Forelimb muscle (tissue), 1 donor: Measurements from ENCODE around the gene CDK7. TPM values are rescaled to one million over a fixed set of nuclear protein-coding genes. Genes with fewer than 3 reads are reported as not detected.

Source experiments
- DNase-seq: peaks from one replicate; pipeline ENCODE4 v3.0.0-alpha.2; 2013; ENCODE audit warnings: low read depth
- polyA plus RNA-seq: library from polyadenylated mRNA; unstranded; fragments of 120-200 nt; gene quantifications from one replicate; pipeline ENCODE4 v1.2.1, GENCODE V29; 2013; ENCODE audit not compliant: insufficient read length

Gene CDK7
- polyA plus RNA-seq, 1 donor = 21.5 TPM

DNA sequence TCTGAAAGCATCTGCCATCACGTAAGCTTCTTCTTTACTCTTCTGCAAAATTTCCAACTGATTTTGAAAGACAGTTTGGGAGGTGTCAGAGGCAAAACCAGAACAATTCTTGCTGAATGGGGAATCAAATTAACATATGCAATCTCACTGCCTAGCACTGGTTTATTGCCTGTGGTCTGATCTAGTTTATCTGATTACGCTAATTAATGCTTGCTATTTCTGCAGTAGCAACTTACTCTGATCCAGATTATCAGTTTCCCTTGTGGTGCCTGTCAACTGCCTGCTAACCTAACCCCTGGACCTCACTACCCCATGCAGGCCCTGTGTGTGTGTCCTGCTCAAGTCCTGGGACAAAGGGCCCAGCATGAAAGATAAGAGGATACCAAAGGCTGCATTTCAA is 57.6 kb downstream of the CDK7 start:
- DNase-seq = no peak

DNA sequence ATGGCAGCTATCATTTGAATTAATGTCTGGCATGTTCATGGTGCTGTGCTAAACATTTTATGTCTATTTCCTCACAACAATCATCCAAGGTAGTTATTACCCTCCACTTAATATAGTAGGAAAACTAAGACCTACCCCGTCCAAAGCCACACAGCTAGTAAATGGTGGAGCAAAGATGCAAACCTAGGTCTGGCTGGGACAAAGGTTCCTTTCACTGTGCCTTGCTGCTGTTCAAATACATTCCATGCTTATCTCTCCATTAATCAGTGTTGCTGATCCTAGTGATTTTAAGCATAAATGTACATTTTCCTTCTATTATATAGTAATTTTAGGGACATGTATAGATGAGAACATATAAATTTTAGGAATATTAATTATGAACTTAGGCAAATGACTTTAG is 59.2 kb downstream of the CDK7 start:
- no peak for DNase-seq

DNA sequence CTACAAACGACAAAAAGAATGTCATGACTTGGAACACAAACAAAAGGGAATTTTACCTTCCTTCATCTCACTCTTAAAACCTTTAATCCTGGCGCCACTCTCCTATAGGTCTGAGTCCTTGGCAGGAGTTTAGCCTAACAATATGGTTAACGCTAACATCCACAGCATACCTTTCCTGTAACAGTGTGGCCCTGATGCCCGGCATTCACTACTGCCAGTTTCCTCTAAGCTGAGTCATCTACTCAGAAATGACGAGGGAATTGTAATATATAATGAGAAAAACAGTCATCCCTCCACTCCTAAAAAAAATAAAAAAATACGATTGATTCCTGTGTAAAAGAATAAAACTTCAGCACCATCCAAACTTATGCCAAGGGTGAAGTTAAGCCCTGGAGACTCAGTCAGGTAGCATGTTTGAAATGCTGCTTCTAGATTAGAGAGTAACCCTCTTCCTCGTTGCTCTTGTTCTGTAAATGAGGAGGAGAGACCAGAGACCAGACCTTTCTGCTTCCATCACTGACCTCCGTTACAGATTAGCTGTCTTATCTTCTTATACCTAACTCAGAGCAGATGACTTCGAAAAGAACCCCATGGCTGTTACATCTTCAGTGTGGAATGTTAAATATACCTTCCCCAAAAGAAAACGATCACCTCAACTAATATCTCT is 60.5 kb downstream of the CDK7 start:
- no peak for DNase-seq

DNA sequence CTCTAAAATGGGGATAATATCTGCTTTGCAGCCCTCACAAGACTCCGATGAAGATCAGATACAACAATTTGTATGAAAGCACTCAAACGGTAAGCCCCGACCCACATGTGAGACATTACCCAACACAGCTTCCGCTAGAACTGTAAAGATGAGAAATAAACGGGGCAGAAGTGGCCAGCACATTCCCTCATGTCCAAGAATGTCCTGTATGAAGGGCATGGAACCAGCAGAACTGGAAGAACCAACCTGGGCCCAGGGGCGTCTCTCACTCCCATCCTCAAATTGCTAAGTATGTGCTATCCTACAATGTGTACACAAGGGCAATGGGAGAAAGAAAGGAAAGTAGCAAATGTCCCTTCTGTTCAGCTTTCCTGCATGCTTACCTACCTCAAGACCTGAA is 64.9 kb downstream of the CDK7 start:
- no peak for DNase-seq

DNA sequence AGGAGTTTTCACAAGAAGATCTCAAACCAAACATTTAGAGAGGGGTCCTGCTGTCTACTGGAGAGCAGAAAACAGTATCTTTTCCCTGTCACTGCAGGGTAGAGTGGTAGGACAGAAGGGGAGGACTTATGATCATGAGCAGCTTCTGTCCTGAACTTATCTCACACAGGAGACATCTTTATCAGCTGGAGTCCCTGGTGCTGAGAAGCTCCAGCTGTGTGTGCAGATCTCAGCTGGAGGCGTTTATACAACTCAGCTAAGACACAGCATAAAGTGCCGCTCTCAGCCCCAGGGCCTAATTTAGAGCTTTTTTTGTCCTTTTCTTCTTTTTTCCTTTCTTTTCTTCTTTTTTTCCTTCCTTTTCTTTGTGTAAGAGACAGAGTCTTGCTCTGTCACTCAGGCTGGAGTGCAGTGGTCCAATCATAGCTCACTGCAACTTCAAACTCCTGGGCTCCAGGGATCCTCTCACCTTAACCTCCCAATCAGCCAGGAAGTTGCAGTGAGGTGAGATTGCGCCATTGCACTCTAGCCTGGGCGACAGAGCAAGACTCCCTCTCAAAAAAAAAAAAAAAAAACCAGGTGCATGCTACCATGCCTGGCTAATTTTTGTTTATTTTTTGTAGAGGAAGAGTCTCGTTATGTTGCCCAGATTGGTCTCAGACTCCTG is 66.0 kb downstream of the CDK7 start:
- DNase-seq = no peak

DNA sequence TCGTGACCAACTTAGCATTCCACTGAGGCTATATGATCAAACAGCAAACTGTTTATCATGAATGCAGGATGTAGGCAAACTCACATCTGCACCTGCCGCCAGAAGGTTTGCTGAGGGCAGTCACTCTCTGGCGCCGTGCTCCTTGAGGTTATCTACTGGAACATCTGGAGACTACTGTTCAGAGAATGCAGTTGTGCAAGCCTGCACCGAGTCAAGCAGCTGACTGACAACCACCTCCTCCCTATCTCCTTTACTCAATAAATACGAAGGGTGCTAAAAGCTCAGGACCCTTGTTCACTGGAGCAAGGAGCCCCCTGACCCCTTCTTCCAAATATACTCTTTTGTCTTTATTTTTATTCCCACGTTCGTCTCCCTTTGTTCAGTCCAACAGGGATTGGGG is 70.8 kb downstream of the CDK7 start:
- no peak for DNase-seq

DNA sequence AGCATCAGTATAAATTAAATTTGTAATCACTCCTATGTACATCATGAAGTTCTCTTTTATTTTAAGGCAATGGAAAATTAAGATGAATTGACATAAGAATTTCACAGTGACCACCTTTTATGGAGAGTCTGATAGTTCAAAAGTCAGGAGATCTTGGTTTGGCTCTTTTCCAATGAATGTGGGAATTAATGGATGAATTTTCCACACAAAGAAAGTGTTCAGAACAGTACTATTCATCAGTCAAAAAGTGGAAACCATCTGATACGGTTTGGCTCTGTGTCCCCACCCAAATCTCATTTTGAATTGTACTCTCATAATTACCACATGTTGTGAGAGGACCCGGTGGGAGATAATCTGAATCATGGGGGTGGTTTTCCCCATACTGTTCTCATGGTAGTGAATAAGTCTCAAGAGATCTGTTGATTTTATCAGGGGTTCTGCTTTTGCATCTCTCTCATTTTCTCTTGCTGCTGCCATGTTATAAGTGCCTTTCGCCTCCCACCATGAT is 73.4 kb downstream of the CDK7 start:
- no peak for DNase-seq

DNA sequence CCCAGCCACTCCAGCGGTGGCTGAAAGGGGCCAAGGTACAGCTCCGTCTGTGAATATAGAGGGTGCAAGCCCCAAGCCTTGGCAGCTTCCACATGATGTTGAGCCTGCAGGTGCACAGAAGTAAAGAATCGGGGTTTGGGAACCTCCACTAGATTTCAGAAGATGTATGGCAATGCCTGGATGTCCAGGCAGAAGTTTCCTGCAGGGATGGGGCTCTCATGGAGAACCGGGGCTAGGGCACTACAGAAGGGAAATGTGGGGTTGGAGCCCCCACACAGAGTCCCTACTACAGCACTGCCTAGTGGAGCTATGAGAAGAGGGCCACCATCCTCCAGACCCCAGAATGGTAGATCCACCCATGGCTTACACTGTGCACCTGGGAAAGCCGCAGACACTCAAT is 74.7 kb downstream of the CDK7 start:
- DNase-seq = no peak

DNA sequence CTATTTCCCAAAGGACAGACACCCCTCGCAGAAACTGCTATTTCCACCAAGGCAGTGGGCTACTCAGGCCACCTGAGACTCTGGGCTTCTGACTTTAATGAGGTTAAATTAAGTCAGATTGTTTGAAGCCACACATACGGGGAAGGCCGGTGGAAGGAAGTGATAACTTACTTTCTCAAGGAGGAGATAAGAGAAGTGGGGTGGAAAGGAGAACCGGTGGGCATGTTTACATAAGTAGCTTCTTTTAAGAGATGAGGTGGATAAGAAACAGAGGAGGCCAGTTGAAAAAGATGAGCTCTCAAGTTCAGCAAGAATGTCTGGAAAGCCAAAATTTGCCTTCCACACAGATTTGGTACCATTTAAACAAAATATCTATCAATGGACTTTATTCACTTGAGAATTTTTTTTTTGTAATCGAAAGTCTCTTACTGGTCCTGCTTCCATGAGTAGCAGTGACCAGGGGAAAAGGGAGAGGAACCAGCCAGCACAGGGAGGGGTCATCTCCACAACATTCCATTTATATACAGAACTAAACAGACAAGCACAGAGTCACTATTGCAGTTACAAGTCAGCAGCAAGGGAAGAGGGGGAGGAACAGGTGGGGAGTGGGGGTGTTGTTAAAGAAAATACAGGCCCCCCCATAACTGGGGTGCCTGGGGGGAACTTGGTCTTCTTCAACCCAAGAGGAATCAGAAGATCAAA is 77.9 kb downstream of the CDK7 start:
- DNase-seq = no peak

DNA sequence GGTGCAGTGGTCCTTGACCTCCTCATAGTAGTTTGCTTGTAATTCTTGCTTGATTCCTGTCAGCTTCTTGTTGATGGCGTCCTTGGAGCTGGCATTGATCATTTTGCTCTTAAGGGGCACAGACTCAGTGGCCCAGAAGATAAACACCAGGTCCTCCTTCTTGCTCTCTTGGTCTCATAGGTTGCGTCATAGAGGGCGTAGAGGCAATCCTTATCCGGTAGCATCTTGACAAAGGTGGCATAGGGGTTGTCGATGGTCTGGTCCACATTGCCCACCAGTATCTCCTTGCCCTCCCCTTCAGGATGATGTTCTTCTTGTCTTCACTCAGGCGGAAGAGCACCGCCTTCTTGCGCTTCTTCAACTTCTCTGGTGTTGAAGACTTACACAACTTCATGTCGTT is 78.7 kb downstream of the CDK7 start:
- DNase-seq = no peak

DNA sequence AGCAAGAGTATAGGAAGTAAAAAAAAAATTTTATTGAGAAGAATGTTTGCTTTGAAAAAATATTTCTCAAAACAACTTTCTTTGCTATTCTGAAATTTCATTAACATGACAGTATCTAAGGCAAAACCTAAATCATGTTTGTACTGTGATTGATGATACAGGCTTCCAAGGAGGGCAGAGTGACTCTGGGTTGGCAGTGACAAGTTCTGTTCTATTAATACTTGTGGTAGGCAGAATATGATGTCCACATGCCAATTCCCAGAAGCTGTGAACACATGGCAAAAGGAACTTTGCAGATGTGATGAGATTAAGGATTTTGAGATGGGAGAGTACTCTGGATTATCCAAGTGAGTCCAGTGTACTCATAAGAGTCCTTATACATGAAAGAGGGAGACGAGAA is 81.3 kb downstream of the CDK7 start:
- DNase-seq = no peak

DNA sequence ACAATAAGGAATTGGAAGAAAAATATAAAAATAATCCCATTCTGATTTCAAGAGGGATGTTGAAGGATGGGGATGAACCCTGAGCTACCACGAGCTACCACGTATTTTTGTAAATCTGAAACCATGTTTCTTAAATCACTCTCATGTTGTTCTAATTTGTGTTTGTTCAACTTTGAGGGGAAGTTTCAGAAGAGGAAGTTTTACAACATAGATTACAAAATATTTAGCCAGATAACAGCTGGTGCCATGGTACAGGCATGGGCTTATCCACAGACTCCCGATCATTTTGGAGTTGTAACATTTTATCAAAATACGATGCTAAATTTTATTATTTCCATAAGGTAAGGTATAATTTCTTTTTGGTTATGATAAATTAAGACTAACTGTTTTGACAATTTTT is 82.7 kb downstream of the CDK7 start:
- DNase-seq = no peak

DNA sequence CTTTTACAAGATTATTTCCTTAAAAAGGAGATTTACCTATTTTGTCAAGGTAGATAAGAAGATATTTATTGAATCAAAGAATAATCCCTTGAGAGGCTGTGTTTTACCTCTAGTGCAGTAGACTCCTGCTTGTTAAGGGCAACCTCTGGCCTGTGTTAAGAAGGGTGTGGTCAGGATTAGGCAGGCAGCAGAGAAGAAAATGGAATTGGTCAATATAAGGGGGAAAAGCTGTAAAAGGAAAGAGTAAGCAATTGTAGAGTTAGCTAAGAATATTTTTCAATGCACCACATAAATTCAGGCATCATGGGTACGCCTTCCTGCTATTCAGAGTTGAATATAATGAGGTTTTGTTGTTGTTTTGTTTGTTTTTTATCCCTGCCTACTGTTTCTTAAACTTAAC is 91.7 kb downstream of the CDK7 start:
- DNase-seq = no peak

Other genes starting within 250 kb of the CDK7 start
- 39.4 TPM for gene SLC30A5, start 140.9 kb upstream of the CDK7 start, polyA plus RNA-seq
- 28.4 TPM for gene CCNB1, start 67.7 kb upstream of the CDK7 start, polyA plus RNA-seq
- gene CENPH, start 45.3 kb upstream of the CDK7 start, polyA plus RNA-seq = 9.1 TPM
- 3.8 TPM for gene CCDC125, start 97.9 kb downstream of the CDK7 start, polyA plus RNA-seq
- gene AK6, start 134.6 kb downstream of the CDK7 start, polyA plus RNA-seq = 38.0 TPM
- gene TAF9, start 134.6 kb downstream of the CDK7 start, polyA plus RNA-seq = 35.6 TPM
- gene RAD17, start 134.9 kb downstream of the CDK7 start, polyA plus RNA-seq = 25.1 TPM
- 0.10 TPM for gene MARVELD2, start 180.2 kb downstream of the CDK7 start, polyA plus RNA-seq